SK-N-MC (cell line): ENCODE data around the gene ANKMY1.

ENCODE experiments used
- EZH2 ChIP-seq: fragments of 200-600 bp; sonication (generic); IDR thresholded peaks from one replicate; pipeline ENCODE4 v1.6.1; 2017; ENCODE audit warnings: antibody characterized with exemption
- FOXP2 ChIP-seq: optimal IDR thresholded peaks from 2 replicates; pipeline ENCODE3; 2011; ENCODE audit warnings: mild to moderate bottlenecking, moderate library complexity; ENCODE audit not compliant: insufficient read depth; ENCODE audit errors: extremely low read length, control extremely low read depth
- POLR2AphosphoS5 ChIP-seq: IDR thresholded peaks from 2 replicates; pipeline ENCODE4 v1.6.1; 2012; ENCODE audit warnings: mild to moderate bottlenecking, low read depth, low read length, borderline replicate concordance

- TF ChIP-seq EZH2 (no peak), POLR2AphosphoS5 (no peak), FOXP2 (no peak)
Measured at GRCh38 chr2:240585101-240585500, 27.3 kb upstream of the ANKMY1 start.
